Measurements from ENCODE around the gene TSPAN1. TPM values are rescaled to one million over a fixed set of nuclear protein-coding genes. Genes with fewer than 3 reads are reported as not detected.

TSPAN1 gene
- total RNA-seq, 1 donor from 2014 or later, result 0.63 TPM

- Mint-ChIP-seq H3K36me3 (no peaks in the 10 kb centered on the region), H3K4me1 (no peaks in the 10 kb centered on the region), H3K27ac (no peak overlapping the region), H3K27me3 (ENCODE audit: low read depth) (no peaks in the 10 kb centered on the region), H3K9me3 (peaks cover 8% of the 10 kb centered on the region), H3K4me3 (no peak overlapping the region)
- no peak for TF ChIP-seq CTCF (IDR thresholded peaks at IDR 0.05; ENCODE audit: unreplicated experiment)
- no peak for DNase-seq (ENCODE audit: low spot score in 2 of 2, unreplicated experiment in 2 of 2)
Observed at GRCh38 chr1:46152016-46152415, 22.9 kb upstream of the TSPAN1 start.

- DNase-seq (ENCODE audit: low spot score in 2 of 2, unreplicated experiment in 2 of 2), result no peak
- no peak overlapping the region for H3K4me3 Mint-ChIP-seq
- no peak for TF ChIP-seq CTCF (IDR thresholded peaks at IDR 0.05; ENCODE audit: unreplicated experiment)
- peaks cover 5% of the 10 kb centered on the region for H3K9me3 Mint-ChIP-seq
- no peak overlapping the region for H3K27ac Mint-ChIP-seq
- H3K27me3 Mint-ChIP-seq (ENCODE audit: low read depth), result no peaks in the 10 kb centered on the region
- no peaks in the 10 kb centered on the region for H3K4me1 Mint-ChIP-seq
- no peaks in the 10 kb centered on the region for H3K36me3 Mint-ChIP-seq
Observed at GRCh38 chr1:46153228-46153627, 21.7 kb upstream of the TSPAN1 start.

- H3K27ac Mint-ChIP-seq, result no peak overlapping the region
- H3K9me3 Mint-ChIP-seq, result peaks cover 5% of the 10 kb centered on the region
- no peaks in the 10 kb centered on the region for H3K4me1 Mint-ChIP-seq
- no peaks in the 10 kb centered on the region for H3K27me3 Mint-ChIP-seq (ENCODE audit: low read depth)
- no peaks in the 10 kb centered on the region for H3K36me3 Mint-ChIP-seq
- no peak for TF ChIP-seq CTCF (IDR thresholded peaks at IDR 0.05; ENCODE audit: unreplicated experiment)
- no peak for DNase-seq (ENCODE audit: low spot score in 2 of 2, unreplicated experiment in 2 of 2)
- no peak overlapping the region for H3K4me3 Mint-ChIP-seq
Observed at GRCh38 chr1:46153732-46154131, 21.2 kb upstream of the TSPAN1 start.

GRCh38 chr1:46157916-46158311, 17.0 kb upstream of the TSPAN1 start:
- Mint-ChIP-seq H3K36me3 (no peaks in the 10 kb centered on the region), H3K4me3 (no peak overlapping the region), H3K4me1 (no peaks in the 10 kb centered on the region), H3K9me3 (peaks cover 5% of the 10 kb centered on the region), H3K27me3 (ENCODE audit: low read depth) (no peaks in the 10 kb centered on the region), H3K27ac (no peak overlapping the region)
- TF ChIP-seq CTCF (IDR thresholded peaks at IDR 0.05; ENCODE audit: unreplicated experiment), result no peak
- DNase-seq (ENCODE audit: low spot score in 2 of 2, unreplicated experiment in 2 of 2), result no peak

GRCh38 chr1:46158312-46159281, 16.3 kb upstream of the TSPAN1 start:
- Mint-ChIP-seq H3K36me3 (no peaks in the 10 kb centered on the region), H3K27ac (no peak overlapping the region), H3K4me1 (no peaks in the 10 kb centered on the region), H3K9me3 (peaks cover 5% of the 10 kb centered on the region), H3K27me3 (ENCODE audit: low read depth) (peaks cover 1% of the 10 kb centered on the region), H3K4me3 (no peak overlapping the region)
- no peak for TF ChIP-seq CTCF (IDR thresholded peaks at IDR 0.05; ENCODE audit: unreplicated experiment)
- DNase-seq (ENCODE audit: low spot score in 2 of 2, unreplicated experiment in 2 of 2), result no peak
